G401.6 (cell line): ENCODE results near the gene CNTF.
A peak's percentile ranks its signal among the peaks of the same experiment; 100 is the strongest.

Experiments
- FAIRE-seq: peaks from 2 replicates; lab custom pipeline; 2012; peaks lifted over from hg19 to GRCh38; lab: Jason Lieb, UNC

The CNTF gene

DNA sequence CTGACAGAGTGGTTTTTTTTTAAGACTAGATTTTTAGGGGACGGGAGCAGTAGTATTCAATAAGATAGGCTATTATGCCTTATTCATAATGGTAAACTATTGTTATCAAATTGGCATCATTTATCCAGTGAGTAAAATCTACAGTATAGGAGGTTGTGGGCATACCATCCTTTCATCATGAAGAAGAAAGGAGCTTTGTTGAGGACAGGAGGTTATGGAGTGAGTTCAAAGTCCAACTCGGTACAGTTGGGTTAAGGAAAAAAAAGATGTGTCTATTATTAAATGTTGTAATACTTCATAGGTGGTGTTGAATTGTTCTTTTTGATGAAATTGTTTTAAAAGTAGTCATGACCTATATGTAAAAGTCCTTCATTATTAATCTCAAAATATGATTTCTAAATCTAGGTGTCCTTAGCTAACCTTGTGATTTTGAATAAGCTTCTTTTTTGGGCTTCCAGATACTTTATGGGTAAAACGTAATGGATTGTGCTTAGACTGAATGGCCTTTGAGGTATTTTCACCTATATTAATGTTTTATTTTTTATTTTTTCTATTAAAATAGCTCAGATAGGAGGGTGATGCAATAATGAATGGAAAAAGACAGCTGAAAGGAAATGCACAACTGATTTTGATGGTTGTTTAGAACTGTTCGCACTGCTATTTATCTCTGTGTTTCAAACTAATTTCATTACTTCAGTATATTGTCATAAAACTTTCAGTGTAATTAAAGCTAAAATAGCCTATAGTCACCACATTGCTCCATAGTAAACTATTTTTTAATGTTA lies 15.3 kb upstream of the CNTF start:
- no peak for FAIRE-seq

DNA sequence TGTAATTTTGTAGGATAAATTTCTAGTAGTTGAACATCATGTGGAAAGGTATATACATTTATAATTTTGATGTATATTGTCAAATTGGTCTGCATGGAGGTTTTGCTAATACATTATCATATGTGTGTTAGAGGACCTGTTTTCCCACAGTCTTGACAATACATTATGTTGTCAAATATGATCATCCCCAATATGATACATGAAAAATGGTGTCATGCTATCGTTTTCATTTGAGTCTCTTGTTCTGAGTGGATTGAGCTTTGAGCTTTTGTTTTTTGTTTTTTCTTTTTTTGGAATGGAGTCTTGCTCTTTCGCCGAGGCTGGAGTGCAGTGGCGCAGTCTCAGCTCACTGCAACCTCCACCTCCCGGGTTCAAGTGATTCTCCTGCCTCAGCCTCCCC lies 14.1 kb upstream of the CNTF start:
- no peak for FAIRE-seq

- no peak for FAIRE-seq
These were observed 12.7 kb upstream of the CNTF start for GRCh38 chr11:58609723-58610122.

DNA sequence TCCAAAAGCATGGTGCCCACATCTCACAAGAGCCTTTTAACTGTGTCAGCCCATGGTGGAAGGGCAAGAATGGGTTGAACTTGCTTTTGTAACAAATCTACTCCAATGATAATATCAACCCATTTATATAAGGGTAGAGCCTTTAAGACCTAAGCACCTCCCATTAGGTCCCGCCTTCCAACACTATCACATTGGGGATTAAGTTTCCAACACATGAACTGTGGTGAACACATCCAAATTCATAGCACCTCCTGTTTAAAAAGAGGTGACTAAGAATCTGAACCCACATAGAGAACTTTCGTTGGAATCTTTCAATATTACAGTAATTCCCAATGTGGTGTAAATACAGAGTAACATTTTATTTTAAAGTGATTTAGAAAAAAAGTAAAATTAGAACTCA lies 9.2 kb upstream of the CNTF start:
- no peak for FAIRE-seq

DNA sequence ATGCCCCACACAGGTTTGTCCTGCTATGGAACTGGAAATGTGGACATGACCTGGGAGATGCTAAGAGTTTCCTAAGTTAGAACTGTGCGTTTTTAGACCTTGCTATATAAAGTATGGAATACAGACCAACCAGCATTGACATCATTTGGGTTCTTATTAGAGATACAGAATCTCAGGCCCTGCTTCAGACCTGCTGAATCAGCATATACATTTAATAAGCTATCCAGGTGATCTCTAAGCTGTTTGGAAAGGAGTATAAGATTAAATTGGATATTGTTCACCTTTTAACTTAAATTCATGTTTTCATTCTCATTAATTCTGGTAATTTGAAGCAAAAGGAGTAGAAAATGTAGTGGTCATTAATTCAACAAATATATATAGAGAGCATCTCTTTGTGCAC lies 6.9 kb upstream of the CNTF start:
- no peak for FAIRE-seq

DNA sequence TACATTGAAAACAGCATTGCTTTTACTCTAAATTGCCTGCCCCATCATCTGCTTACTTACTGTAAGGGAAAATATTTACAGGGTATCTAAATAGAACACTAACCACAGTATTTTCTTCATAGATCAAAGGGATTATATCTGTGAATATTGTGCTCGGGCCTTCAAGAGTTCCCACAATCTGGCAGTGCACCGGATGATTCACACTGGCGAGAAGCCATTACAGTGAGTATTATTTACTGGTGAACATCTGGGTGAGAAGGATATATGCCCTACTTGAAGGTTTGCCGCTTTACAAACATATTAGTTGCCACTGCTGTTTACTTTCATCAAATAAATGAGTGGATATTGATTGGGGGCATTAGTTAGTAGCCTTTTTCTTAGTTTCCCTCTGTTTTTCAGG lies 5.9 kb upstream of the CNTF start:
- no peak for FAIRE-seq

DNA sequence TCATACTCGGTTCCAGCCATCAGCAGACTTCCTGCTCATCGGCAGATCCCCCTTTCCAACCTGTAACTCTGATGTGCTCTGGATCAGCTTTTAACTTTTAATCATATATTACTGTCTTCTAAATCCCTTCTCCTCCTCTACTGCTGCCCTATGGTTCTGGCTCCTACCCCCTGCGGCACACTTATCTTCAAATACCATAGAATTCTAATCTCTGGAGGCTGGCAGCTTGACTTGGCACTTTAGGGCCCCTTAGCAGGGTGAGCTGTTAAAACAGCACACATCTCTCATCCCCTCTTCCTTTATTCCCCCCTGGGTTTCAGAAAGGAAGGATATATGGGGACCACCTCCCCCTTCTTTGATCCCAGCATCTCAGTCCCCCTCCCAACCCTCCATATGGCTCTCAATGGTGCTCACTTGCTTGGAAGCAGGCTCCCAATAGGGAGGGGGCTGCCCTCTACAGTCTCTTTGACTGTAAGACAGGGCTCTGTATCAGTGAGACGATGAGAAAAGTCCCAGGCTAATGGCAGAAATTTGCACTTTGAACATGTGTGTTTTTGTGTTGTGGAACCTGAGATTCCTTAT lies 4.4 kb upstream of the CNTF start:
- FAIRE-seq = no peak

DNA sequence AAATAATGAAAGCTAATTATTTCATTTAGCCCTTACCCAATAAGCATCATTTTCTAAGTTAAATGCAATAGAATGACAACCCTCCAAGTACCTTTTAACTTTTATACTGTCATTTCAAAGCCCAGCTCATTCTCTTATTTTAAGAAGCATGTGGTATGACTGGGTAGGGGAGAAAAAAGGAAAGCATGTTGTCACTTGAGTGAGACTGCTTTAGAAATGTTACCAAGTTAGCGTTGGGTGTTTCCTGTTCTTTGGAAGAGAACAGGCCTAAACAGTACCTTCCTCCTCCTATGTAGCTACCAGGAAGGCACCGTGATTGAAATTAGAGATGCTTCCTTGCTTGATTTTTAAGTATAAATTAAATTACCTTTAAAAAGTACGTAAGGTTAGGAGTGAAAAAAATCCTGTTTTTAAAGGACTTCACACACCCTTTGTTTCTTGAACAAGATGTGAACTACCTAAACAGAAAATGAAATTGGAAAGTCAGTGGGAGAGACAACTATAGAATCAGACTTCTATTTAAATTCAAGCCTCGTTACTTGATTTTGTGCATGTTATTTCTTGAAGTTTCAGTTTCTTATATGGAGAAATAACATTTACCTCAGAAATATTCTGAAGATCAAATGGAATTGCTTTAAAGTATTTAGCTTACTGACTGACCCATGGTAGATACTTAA lies 741 bp upstream of the CNTF start:
- FAIRE-seq = no peak

GRCh38 chr11:58625086-58625485 lies 2.6 kb downstream of the CNTF start:
- FAIRE-seq = no peak

- FAIRE-seq = no peak
These were observed 3.5 kb downstream of the CNTF start for GRCh38 chr11:58625826-58626460.

- no peak for FAIRE-seq
These were observed 4.5 kb downstream of the CNTF start for GRCh38 chr11:58626934-58627483.

DNA sequence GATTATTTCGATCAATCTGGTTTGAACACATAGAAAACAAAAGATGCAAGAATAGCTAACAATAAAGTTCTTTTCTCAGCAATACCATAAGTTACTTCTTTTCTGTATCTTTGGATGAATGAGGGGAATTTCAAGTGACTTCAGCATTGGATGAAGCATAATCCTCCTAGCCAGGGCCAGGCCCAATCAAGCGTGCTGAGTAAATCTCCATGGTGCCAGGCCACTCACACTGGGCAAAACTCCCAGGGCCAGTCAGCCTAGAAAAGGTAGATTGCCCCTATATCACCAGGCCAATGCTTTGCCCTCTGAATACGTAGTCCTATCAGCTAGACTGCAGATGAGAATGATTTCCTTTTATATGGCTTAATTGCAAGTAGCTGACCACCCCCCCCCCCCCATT lies 6.0 kb downstream of the CNTF start:
- FAIRE-seq = no peak

GRCh38 chr11:58629857-58630256 lies 7.4 kb downstream of the CNTF start:
- FAIRE-seq = peak; percentile 78

DNA sequence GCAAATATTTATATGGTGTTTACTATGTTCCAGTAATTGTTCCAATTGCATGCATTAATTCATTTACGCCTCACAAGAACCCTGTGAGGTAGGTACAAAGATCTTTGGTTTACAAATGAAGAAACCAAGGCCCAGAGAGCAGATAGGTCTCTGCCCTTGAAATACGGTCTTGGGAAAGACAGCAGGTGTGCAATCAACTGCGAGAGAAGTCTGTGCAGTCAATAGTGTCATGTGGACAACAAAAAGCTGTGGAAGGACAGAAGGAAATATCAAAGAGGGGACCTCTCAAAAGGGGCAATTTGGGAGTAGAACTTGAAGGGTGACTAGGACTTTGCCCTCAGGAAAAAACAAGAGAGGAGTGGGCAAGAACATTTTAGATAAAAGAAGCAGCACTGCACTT lies 8.9 kb downstream of the CNTF start:
- FAIRE-seq = no peak

DNA sequence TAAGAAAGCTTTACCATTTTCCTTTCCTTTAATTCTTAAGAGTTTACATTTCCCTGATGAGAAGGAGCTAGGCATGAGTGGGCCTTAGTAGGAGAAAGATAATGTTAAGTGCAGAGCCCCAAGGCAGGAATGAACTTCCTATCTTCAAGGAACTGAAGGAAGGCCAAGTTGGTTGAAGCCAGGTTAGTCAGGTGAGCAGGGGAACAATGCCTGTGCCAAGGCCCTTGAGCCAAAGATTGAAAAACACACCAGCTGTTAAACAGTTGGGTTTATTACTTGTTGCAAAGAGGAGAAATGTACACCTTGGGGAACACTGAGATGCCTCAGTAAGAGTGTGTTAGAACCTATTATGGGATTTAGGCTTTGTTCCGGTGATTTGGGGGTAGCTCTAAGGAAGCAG lies 10.0 kb downstream of the CNTF start:
- FAIRE-seq = no peak

- FAIRE-seq = no peak
These were observed 14.1 kb downstream of the CNTF start for GRCh38 chr11:58636587-58636986.

GRCh38 chr11:58637371-58637770 lies 14.9 kb downstream of the CNTF start:
- FAIRE-seq = no peak

- no peak for FAIRE-seq
These were observed 16.6 kb downstream of the CNTF start for GRCh38 chr11:58639103-58639502.

DNA sequence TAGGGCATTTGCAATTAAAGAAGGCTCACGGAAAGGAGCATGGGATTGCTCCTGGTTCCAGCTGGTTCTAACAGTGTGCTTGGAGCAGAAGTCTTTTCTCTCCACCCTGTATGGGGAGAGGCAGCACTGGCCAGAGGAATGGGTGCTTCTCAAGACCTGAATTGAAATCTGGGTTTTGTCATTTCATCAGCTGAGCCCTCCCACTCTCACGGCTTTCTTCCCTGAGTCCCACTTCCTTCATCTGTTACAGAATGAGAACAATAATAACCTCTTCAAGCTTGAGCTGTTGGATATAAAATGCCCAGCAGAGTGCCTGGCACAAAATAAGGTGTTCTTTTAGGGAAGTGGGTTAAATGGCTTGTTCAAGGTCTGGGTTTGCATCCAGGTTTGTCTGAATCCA lies 17.2 kb downstream of the CNTF start:
- FAIRE-seq = no peak

GRCh38 chr11:58640386-58641023 lies 18.0 kb downstream of the CNTF start:
- FAIRE-seq = no peak

- FAIRE-seq = no peak
These were observed 18.9 kb downstream of the CNTF start for GRCh38 chr11:58641341-58641740.

DNA sequence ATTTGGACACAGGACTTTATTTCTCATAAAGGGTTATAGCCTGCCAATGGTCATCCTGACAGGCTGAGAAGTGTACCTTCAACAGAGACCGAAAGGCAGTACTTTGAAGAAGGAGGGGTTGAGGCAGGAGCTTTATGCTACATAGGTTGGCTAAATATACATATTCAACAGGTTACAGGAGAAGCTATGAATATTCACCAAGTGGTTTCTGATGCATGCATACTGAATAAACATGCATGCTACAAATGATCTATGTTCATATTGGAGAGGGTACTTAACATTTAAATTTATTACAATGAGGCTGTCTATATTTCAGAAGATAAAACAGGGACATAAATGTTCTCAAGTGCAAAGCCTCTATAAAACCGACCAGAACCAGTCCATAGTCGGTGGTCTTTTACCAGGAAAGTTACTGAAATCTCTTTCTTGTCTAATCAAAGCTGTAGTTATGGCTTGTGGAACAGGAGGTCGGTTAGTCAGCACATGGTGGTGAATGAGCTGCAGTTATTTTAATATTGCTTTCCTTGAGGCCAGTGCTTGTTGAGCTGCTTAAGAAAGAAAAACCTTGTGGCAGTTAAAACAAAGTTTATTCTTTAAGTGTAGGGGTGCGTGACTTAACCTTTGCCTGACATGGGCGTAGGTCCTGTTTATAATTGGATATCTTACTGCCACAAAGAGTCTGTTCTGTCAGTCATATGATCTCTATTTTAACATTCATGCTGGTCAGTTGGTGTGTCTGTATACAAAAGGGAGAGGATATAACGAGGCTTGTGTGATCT lies 19.5 kb downstream of the CNTF start:
- FAIRE-seq = no peak
